ENCODE data around the gene MKS1. TPM values are rescaled to one million over a fixed set of nuclear protein-coding genes. Genes with fewer than 3 reads are reported as not detected.

MKS1 gene
- total and polyA plus RNA-seq, 2 donors (not counting 3 experiments of a cell fraction or from before 2014, with no cell fraction given), result 12.2 to 13.2 TPM

- no TSS peak for BruUV-seq (replicated peaks)
- FAIRE-seq, result no peak
- TF ChIP-seq POLR2AphosphoS5 (IDR thresholded peaks at IDR 0.05; ENCODE audit: insufficient read depth, low read depth, low read length) (no peak), MAX (IDR thresholded peaks at IDR 0.05; ENCODE audit: insufficient read depth, insufficient read length) (no peak), JUN (IDR thresholded peaks at IDR 0.05; ENCODE audit: borderline replicate concordance, insufficient read depth, insufficient read length, low read depth) (no peak), CTCF (IDR thresholded peaks at IDR 0.05; ENCODE audit: extremely low read depth in 1 of 2, insufficient read depth in 1 of 2, low read depth in 1 of 2, low read length in 2 of 2) (no peak), EZH2 (IDR thresholded peaks at IDR 0.05; ENCODE audit: borderline replicate concordance, low read depth, low read length, severe bottlenecking) (no peak), FOS (IDR thresholded peaks at IDR 0.05; ENCODE audit: borderline replicate concordance, insufficient read depth, low read length) (no peak), MYC (IDR thresholded peaks at IDR 0.05; ENCODE audit: low read depth, low read length) (no peak), POLR2A (IDR thresholded peaks at IDR 0.05; ENCODE audit: low read depth, low read length) (no peak), GATA2 (IDR thresholded peaks at IDR 0.05; ENCODE audit: insufficient read depth, insufficient read length, low read depth, low read length) (no peak)
- no peak overlapping the region for H3K4me2 ChIP-seq (ENCODE audit: insufficient read depth, low read length)
- CTCF ChIA-PET, result no interaction called here
- H4K20me1 ChIP-seq (replicated peaks; ENCODE audit: control insufficient read depth, extremely low read depth, insufficient read depth, low read length), result no peaks in the 10 kb centered on the region
- no peaks in the 10 kb centered on the region for H3K36me3 ChIP-seq (ENCODE audit: control insufficient read depth in 2 of 2, extremely low read depth in 1 of 2, insufficient read depth in 2 of 2, low read length in 2 of 2)
- H3K27ac ChIP-seq (ENCODE audit: insufficient read depth, low read depth, low read length), result no peak overlapping the region
- no peak for DNase-seq (ENCODE audit: low read depth, low spot score)
- H3K9me3 ChIP-seq (replicated peaks; ENCODE audit: control insufficient read depth, insufficient read depth, low read length), result no peaks in the 10 kb centered on the region
- dilution Hi-C loops (cut with MboI; ENCODE audit: extremely low pct_ligation_motif_present, low sequenced_read_pairs) (no loop called here), intact Hi-C loops (cut with micrococcal nuclease) (no loop called here)
- H2AFZ ChIP-seq (ENCODE audit: low read depth, low read length), result no peak overlapping the region
- POLR2A ChIA-PET, result no interaction called here
- H3K9ac ChIP-seq (replicated peaks; ENCODE audit: extremely low read depth, insufficient read depth, low read length), result no peak overlapping the region
- H3K9me1 ChIP-seq (replicated peaks; ENCODE audit: control insufficient read depth, extremely low read depth, insufficient read depth, low read length), result no peaks in the 10 kb centered on the region
- peaks cover 0 to 3% of the 10 kb centered on the region in 2 experiments for H3K27me3 ChIP-seq (ENCODE audit: control insufficient read depth in 2 of 2, insufficient read depth in 2 of 2, low read length in 2 of 2)
- H3K79me2 ChIP-seq (ENCODE audit: control insufficient read depth, insufficient read depth, low read length), result no peaks in the 10 kb centered on the region
- H3K4me1 ChIP-seq (ENCODE audit: control insufficient read depth, extremely low read depth, insufficient read depth, low read length), result no peaks in the 10 kb centered on the region
- H3K4me3 ChIP-seq (replicated peaks in 1 of 3; ENCODE audit: insufficient read depth in 1 of 3, low read depth in 1 of 3, low read length in 3 of 3), result no peak overlapping the region
Measured at GRCh38 chr17:58196610-58197009, 22.4 kb downstream of the MKS1 start.
